Astrocyte (in vitro differentiated cells and primary cell): ENCODE measurements around the gene ACADL. TPM values are rescaled to one million over a fixed set of nuclear protein-coding genes. Genes with fewer than 3 reads are reported as not detected.

Source experiments
- DNase-seq: peaks from one replicate; pipeline ENCODE4 v3.0.0-alpha.2; 2010; ENCODE audit warnings: low read depth
- FAIRE-seq: peaks from 2 replicates; lab custom pipeline; 2011; peaks lifted over from hg19 to GRCh38; lab: Jason Lieb, UNC
- H2AFZ ChIP-seq: 2 replicates; pipeline ENCODE4 v1.6.0; 2012; ENCODE audit warnings: low read depth, low read length, inconsistent platforms
- H3K27ac ChIP-seq: 2 replicates; pipeline ENCODE4 v1.5.1; 2011; ENCODE audit warnings: low read depth, low read length, inconsistent platforms
- H3K27me3 ChIP-seq: 2 replicates; pipeline ENCODE4 v1.6.0; 2011; ENCODE audit warnings: low read length, inconsistent platforms; ENCODE audit not compliant: insufficient read depth
- H3K36me3 ChIP-seq: 2 replicates; pipeline ENCODE4 v1.5.1; 2011; ENCODE audit warnings: low read length, inconsistent platforms; ENCODE audit not compliant: insufficient read depth
- H3K4me1 ChIP-seq: 2 replicates; pipeline ENCODE4 v1.5.1; 2011; ENCODE audit warnings: low read length, inconsistent platforms; ENCODE audit not compliant: insufficient read depth
- H3K4me2 ChIP-seq: 2 replicates; pipeline ENCODE4 v1.6.0; 2012; ENCODE audit warnings: low read length, inconsistent platforms
- H3K4me3 ChIP-seq: 2 replicates; pipeline ENCODE4 v1.5.1; 2011; ENCODE audit warnings: low read depth, mild to moderate bottlenecking, low read length, inconsistent platforms; ENCODE audit not compliant: insufficient read depth
- H3K79me2 ChIP-seq: 2 replicates; pipeline ENCODE4 v1.6.0; 2012; ENCODE audit warnings: mild to moderate bottlenecking, low read length, inconsistent platforms; ENCODE audit not compliant: insufficient read depth
- H3K9ac ChIP-seq: 2 replicates; pipeline ENCODE4 v1.6.0; 2012; ENCODE audit warnings: mild to moderate bottlenecking, low read length, inconsistent platforms
- H3K9me3 ChIP-seq: 2 replicates; pipeline ENCODE4 v1.5.1; 2012; ENCODE audit warnings: low read depth, mild to moderate bottlenecking, low read length, inconsistent platforms; ENCODE audit not compliant: insufficient read depth
- H4K20me1 ChIP-seq: 2 replicates; pipeline ENCODE4 v1.6.0; 2012; ENCODE audit warnings: low read length, inconsistent platforms; ENCODE audit not compliant: insufficient read depth
- H3K27ac Mint-ChIP-seq: one replicate; pipeline ENCODE4 v1.8.0; 2021; ENCODE audit warnings: mild to moderate bottlenecking, mixed read lengths; ENCODE audit not compliant: unreplicated experiment
- H3K27me3 Mint-ChIP-seq: one replicate; pipeline ENCODE4 v1.8.0; 2021; ENCODE audit warnings: low read depth, mixed read lengths; ENCODE audit not compliant: unreplicated experiment
- H3K36me3 Mint-ChIP-seq: one replicate; pipeline ENCODE4 v1.8.0; 2021; ENCODE audit warnings: low read depth, mixed read lengths; ENCODE audit not compliant: unreplicated experiment
- H3K4me1 Mint-ChIP-seq: one replicate; pipeline ENCODE4 v1.8.0; 2021; ENCODE audit warnings: low read depth, mixed read lengths; ENCODE audit not compliant: unreplicated experiment
- H3K4me3 Mint-ChIP-seq: one replicate; pipeline ENCODE4 v1.8.0; 2021; ENCODE audit warnings: mild to moderate bottlenecking, moderate library complexity, mixed read lengths; ENCODE audit not compliant: unreplicated experiment
- H3K9me3 Mint-ChIP-seq: one replicate; pipeline ENCODE4 v1.8.0; 2021; ENCODE audit warnings: mild to moderate bottlenecking, mixed read lengths; ENCODE audit not compliant: unreplicated experiment
- CTCF ChIP-seq: IDR thresholded peaks from 2 replicates; pipeline ENCODE4 v1.5.1; 2011; ENCODE audit warnings: low read depth, mild to moderate bottlenecking, inconsistent platforms, low read length, moderate library complexity; ENCODE audit not compliant: insufficient read depth
- EZH2 ChIP-seq: IDR thresholded peaks from 2 replicates; pipeline ENCODE4 v1.6.1; 2012; ENCODE audit warnings: mild to moderate bottlenecking, low read length, inconsistent platforms; ENCODE audit not compliant: insufficient read depth
- total RNA-seq: library from RNA; stranded (reverse); gene quantifications from 2 replicates; pipeline ENCODE4 v1.2.1, GENCODE V29; 2021

The ACADL gene
- total RNA-seq, 1 donor from 2014 or later, result 1.9 TPM

- no peaks in the 10 kb centered on the region for H3K4me1 ChIP-seq
- no peak overlapping the region for H3K4me3 Mint-ChIP-seq
- H3K36me3 ChIP-seq, result no peaks in the 10 kb centered on the region
- H3K4me1 Mint-ChIP-seq, result no peaks in the 10 kb centered on the region
- DNase-seq (no peak), FAIRE-seq (no peak)
- H3K9ac ChIP-seq, result no peak overlapping the region
- peaks cover 1% of the 10 kb centered on the region for H3K36me3 Mint-ChIP-seq
- H3K27ac ChIP-seq, result no peak overlapping the region
- H2AFZ ChIP-seq, result no peak overlapping the region
- no peak for TF ChIP-seq CTCF
- no peak for TF ChIP-seq EZH2
- no peaks in the 10 kb centered on the region for H3K9me3 ChIP-seq
- H3K9me3 Mint-ChIP-seq, result no peaks in the 10 kb centered on the region
- H4K20me1 ChIP-seq, result no peaks in the 10 kb centered on the region
- H3K27me3 Mint-ChIP-seq, result peaks cover under 1% of the 10 kb centered on the region
- no peak overlapping the region for H3K27ac Mint-ChIP-seq
- H3K4me3 ChIP-seq, result no peak overlapping the region
- H3K79me2 ChIP-seq, result no peaks in the 10 kb centered on the region
- no peaks in the 10 kb centered on the region for H3K27me3 ChIP-seq
- no peak overlapping the region for H3K4me2 ChIP-seq
Observed at GRCh38 chr2:210207929-210208328, 17.3 kb downstream of the ACADL start.

DNA sequence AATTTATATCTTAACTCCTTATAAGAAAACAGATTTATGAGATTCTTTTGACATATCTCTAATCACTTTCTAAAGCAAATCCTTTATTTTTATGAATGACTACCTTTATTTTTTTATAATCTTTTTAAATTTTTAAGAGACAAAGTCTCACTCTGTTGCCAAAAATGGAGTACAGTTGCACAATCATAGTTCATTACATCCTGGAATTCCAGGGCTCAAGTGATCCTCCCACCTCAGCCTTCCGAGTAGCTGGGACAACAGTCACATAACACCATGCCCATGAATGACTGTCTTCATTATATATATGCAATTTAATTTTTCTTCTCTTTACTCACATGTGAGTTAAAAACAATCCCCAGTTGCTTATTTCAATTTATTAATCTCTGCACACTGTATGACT is 21.7 kb downstream of the ACADL start:
- Mint-ChIP-seq H3K9me3 (no peaks in the 10 kb centered on the region), H3K27me3 (peaks cover 2% of the 10 kb centered on the region), H3K4me1 (no peaks in the 10 kb centered on the region), H3K36me3 (no peaks in the 10 kb centered on the region), H3K27ac (no peak overlapping the region), H3K4me3 (no peak overlapping the region)
- Histone ChIP-seq H3K27ac (no peak overlapping the region), H3K4me1 (peaks cover 3% of the 10 kb centered on the region), H3K79me2 (no peaks in the 10 kb centered on the region), H3K4me2 (no peak overlapping the region), H3K4me3 (no peak overlapping the region), H3K9me3 (no peaks in the 10 kb centered on the region), H3K27me3 (no peaks in the 10 kb centered on the region), H3K9ac (no peak overlapping the region), H2AFZ (no peak overlapping the region), H3K36me3 (no peaks in the 10 kb centered on the region), H4K20me1 (no peaks in the 10 kb centered on the region)
- TF ChIP-seq EZH2 (no peak), CTCF (no peak)
- no peak for FAIRE-seq
- no peak for DNase-seq

- peaks cover 2% of the 10 kb centered on the region for H3K27me3 Mint-ChIP-seq
- FAIRE-seq, result no peak
- H3K27ac ChIP-seq, result no peak overlapping the region
Observed at GRCh38 chr2:210203147-210203546, 22.1 kb downstream of the ACADL start.

More at GRCh38 chr2:210203147-210203546, 22.1 kb downstream of the ACADL start:
- no peak overlapping the region for H2AFZ ChIP-seq
- no peak overlapping the region for H3K4me3 Mint-ChIP-seq
- no peaks in the 10 kb centered on the region for H3K36me3 Mint-ChIP-seq
- H3K4me2 ChIP-seq, result no peak overlapping the region
- H3K4me1 Mint-ChIP-seq, result peaks cover 3% of the 10 kb centered on the region
- H3K9me3 ChIP-seq, result no peaks in the 10 kb centered on the region
- peaks cover 7% of the 10 kb centered on the region for H3K4me1 ChIP-seq
- H4K20me1 ChIP-seq, result no peaks in the 10 kb centered on the region
- H3K27me3 ChIP-seq, result no peaks in the 10 kb centered on the region
- no peak overlapping the region for H3K9ac ChIP-seq
- no peaks in the 10 kb centered on the region for H3K9me3 Mint-ChIP-seq
- DNase-seq, result no peak
- TF ChIP-seq CTCF (no peak), EZH2 (no peak)
- H3K27ac Mint-ChIP-seq, result no peak overlapping the region
- H3K36me3 ChIP-seq, result no peaks in the 10 kb centered on the region
- H3K79me2 ChIP-seq, result no peaks in the 10 kb centered on the region
- H3K4me3 ChIP-seq, result no peak overlapping the region
